Measurements from ENCODE around the gene CD3D.
"Not testable (repeated sequence)": the region's sequence is repeated elsewhere in the genome, so short reads cannot be mapped to it uniquely, and the experiment has no call there.

CD3D gene

DNA sequence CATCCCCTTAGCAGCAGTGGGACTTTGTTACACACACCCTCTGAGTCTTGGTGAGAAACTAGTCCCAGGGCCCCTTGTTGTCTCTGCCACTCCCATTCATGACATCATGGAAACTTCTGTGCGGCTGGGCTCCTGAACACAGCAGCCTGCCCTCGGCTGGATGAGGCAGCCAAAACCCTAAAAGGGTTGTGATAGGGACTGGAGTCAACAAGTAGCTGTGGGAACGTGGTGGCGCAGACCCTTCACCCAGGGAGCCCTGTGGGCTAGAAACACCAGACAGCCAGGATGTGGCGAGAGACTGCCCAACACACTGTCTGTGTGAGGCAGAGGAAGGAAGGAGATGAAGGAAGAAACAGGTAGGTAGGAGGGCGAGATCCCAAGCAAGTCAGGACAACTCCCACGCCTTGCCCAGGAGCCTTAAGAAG is 3.9 kb downstream of the CD3D start:
- no peak for DNase-seq

DNA sequence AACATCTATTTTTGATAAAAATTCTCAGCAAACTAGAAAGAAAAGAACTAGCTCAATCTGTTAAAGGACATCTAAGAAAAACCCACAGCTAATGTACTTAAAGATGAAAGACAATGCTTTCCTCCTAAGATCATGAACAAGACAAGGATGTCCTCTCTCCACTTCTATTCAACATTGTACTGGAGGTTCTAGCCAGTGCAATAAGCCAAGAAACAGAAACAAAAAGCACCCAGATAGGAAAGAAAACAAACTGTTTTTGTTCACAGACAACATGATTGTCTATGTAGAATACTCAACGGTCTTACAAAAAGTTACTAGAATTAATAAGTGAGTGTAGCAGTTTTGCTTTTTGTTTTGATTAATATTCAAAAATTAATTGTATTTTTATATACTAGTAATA is 7.8 kb downstream of the CD3D start:
- DNase-seq = no peak

DNA sequence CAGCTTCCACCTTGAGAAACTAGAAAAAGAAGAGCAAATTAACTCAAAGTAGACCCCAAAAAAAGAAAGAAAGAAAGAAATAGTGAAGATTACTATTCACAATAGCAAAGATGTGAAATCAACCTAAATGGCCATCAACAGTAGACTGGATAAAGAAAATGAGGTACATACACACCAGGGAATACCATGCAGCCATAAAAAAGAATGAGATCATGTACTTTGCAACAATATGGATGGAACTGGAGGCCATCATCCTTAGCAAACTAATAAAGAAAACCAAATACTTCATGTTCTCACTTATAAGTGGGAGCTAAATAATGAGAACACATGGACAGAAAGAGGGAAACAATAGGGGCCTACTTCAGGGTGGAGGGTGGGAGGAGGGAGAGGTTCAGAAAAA is 13.8 kb downstream of the CD3D start:
- no peak for DNase-seq

GRCh38 chr11:118325283-118325682 is 17.2 kb downstream of the CD3D start:
- no peak for DNase-seq

- no peak for DNase-seq
These were observed 19.8 kb downstream of the CD3D start for GRCh38 chr11:118322721-118323120.

DNA sequence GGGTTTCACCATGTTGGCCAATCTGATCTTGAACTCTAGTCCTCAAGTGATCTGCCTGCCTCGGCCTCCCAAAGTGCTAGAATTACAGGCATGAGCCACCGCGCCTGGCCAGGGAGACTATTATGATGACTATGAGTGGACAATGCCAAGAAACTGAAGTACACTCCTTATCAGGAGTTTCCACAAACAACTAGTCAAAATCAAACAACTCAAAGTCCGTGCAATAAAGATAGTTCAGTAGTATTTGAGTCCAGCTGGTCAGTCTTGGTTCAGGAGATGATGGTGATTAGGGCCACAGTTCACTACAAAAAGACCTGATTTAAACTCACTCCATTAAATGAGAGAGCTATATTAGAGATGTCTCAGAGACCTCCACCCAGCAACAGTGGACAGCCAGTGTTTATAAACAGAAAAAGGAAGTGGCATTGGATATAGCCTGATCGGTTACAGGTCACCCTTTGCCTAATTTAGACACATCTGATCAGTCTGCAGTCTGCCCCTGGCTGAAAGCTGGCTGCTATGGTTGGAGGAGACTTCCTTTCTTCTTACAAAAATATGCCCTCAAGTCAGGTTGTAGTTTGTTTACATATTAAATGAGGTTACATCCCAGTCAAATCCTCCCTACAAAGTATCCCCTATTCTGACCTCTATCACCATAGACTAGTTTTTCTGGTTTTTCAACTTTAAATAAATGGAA is 21.0 kb downstream of the CD3D start:
- DNase-seq = no peak

DNA sequence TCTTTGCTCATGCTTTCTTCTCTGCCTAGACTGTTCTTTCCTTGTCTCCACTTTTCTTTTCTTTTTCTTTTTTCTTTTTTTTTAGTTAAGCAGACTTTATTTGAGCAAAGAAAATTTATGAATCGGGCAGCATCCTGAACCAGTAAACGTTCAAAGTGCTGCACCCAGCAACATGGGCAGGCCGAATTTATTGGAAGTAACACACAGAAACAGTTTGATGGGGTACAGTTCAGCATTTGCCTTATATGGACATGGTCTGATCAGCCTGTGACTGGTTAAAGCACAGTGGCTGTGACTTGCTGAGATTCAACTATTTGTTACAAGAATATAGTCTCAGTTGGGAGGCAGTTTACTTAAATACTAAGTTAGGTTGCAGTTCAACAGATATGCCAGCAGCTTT is 22.0 kb downstream of the CD3D start:
- DNase-seq = no peak

DNA sequence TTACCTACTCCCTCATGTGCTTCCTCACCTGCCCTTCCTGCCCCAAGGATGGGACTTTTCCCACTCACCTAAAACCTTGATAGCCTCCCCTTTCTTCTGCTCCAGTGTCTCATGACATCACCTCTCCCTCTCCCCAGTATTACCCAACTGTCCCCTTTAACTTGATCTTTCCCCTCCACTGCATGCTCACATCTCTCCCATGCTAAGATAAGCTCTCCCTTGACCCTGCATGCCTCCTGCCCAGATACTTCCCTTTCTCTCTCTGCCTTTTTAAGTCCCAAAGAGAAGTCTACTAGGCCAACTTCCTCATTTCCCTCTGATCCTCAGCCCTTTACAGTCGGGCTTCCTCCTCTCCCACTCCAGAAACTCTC is 23.2 kb downstream of the CD3D start:
- no peak for DNase-seq

GRCh38 chr11:118318581-118319336 is 23.7 kb downstream of the CD3D start:
- DNase-seq = no peak

GRCh38 chr11:118318124-118318523 is 24.4 kb downstream of the CD3D start:
- no peak for DNase-seq

GRCh38 chr11:118314988-118315411 is 27.5 kb downstream of the CD3D start:
- DNase-seq = no peak

DNA sequence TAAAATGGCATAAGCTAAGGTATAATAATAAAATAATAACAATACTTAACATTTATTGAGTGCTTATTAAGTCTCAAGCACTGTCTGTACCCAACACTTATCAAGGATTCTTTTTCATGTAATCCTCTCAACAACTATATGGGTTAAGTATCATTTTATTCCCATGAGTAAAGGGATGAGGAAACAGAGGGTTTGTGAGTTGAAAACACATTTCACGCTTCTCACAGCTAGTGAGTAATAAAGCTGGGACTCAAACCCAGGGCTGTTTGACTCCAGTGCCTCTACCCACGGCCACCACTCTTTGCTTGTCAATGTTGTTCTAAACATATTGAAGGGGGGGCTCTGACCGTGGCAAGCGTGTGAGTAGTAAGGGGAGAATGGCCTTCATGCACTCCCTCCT is 29.3 kb downstream of the CD3D start:
- no peak for DNase-seq

GRCh38 chr11:118312328-118312727 is 30.2 kb downstream of the CD3D start:
- DNase-seq = no peak

GRCh38 chr11:118311518-118311917 is 31.0 kb downstream of the CD3D start:
- DNase-seq = no peak

DNA sequence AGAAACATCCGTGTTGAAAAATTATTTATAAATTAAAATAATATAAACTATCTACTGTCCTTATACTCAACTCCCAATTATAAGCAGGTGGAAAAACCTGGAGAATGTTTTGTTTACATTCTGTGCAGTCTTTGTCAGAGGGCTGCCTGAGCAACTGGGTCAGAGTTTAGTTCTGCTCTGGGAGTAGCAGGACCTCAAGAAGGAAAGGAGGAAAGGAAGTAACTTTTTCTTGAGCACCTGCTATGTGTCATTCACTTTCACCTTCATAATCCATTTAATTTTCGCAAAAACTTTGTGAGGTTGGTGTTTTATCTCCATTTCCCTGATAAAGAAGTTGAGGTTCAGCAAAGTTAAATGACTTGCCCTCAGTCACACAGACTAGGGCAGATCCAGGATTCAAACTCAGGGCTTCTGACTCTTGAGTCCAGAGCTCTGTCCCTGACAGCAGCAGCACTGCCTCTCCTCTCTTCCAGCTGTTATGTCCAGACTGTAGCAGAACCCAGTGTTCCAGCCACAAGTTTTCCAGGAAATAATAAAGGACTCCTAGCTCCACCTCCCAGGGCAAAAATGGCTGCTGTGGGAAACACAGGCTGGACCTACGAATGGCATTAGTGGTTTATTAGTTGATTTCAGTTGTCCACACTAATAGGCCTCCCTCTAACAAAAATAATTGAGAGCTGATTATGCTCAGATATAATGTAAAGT is 31.6 kb downstream of the CD3D start:
- no peak for DNase-seq

GRCh38 chr11:118310271-118310670 is 32.2 kb downstream of the CD3D start:
- no peak for DNase-seq

DNA sequence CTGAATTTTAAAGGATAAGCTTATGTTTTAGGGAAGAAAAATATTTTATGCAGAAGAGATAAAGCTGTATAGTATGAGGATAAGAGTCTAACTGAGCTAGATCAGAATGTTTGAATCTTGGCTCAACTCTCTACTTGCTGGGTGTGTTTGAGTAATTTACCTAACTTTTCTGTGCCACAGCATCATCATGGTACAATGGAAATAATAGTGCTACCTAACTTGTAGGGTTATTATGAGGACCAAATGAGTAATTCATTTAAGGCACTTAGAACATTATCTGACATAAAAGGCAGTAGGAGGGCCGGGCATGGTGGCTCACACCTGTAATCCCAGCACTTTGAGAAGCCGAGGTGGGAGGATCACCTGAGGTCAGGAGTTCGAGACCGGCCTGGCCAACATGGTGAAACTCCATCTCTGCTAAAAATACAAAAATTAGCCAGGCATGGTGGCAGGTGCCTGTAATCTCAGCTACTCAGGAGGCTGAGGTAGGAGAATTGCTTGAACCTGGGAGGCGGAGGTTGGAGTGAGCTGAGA is 33.4 kb downstream of the CD3D start:
- DNase-seq = not testable (repeated sequence)

DNA sequence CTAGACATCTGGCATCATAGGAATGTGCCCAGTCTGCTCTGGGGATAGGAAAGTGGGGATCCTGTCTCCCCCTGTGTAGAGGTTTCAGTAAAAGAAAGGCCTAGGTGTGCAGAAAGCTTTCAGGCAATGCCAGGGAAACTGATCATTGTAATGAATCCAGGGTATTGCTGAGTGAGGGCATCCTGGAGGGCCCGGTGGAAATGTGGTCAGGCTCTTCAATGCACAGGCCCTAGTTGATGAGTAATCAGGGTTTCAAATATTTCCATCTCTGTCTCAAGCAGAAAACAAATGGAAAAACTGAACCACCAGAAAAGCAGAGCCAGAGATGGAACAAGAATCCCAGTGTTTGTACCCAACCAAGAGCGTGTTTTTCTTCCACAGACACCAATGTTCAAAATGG is 35.9 kb downstream of the CD3D start:
- no peak for DNase-seq

DNA sequence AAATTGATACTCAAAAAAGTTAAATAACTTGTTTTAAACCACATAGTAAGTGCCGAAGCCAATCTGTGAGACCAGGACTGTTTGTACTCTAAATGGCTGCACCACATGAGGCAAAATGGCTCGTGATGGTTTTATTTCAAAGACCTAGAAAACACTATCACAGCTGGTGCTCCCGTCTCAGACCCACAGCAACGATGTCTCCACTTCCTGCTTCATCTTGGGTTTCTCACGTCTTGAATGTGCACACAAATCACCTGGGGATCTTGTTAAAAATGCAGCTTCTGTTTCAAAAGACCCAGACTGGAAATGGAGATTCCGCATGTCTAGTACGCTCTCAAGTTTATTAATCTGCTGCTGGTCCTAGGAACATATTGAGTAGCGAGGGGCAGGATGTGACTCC is 36.8 kb downstream of the CD3D start:
- no peak for DNase-seq

- no peak for DNase-seq
These were observed 37.8 kb downstream of the CD3D start, which contains the start of gene CD3E for GRCh38 chr11:118304568-118305248. Gene CD3E, plus strand, starts transcription at chr11:118304730. Its CDS starts 223 bp downstream, at chr11:118304953.

DNA sequence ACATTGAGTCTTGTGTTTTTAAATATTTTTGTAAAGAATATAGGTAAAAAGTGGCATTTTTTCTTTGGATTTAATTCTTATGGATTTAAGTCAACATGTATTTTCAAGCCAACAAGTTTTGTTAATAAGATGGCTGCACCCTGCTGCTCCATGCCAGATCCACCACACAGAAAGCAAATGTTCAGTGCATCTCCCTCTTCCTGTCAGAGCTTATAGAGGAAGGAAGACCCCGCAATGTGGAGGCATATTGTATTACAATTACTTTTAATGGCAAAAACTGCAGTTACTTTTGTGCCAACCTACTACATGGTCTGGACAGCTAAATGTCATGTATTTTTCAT is 38.3 kb downstream of the CD3D start:
- DNase-seq = no peak

- no peak for DNase-seq
These were observed 40.8 kb downstream of the CD3D start for GRCh38 chr11:118301600-118302195.
